NCI-H128 (cell line): Measurements from ENCODE around the gene CCT6A.
"Not testable (repeated sequence)": the region's sequence is repeated elsewhere in the genome, so short reads cannot be mapped to it uniquely, and the experiment has no call there.

Source experiments
- DNase-seq: peaks from one replicate; lab custom pipeline; 2025; ENCODE audit not compliant: unreplicated experiment; lab: John Stamatoyannopoulos, UW

Gene CCT6A

DNA sequence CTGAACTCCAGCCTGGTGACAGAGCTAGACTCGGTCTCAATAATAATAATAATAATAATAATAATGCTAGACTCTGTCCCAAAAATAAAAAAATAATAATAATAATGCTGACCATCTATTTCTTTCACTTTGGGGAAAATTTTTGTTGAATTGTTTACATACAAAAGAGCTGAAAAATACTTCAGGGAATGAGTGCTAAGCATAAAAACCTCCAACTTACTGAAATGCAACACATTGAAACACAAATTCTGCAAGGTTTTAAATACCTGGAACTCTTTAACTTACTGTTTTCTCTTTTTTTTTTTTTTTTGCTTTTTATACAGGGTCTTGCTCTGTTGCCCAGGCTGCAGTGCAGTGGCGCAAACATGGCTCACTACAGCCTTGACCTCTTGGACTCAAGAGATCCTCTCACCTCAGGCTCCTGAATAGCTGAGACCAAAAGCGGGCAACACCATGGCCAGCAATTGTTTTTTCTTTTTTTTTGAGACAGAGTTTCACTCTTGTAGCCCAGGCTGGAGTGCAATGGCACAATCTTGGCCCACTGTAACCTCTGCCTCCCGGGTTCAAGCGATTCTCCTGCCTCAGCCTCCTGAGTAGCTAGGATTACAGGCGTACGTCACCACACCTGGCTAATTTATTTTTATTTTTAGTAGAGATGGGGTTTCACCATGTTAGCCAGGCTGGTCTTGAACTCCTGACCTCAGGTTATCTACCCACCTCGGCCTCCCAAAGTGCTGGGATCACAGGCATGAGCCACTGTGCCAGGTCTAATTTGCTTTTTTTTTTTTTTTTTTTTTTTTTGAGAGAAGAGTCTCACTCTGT, 46.8 kb downstream of the CCT6A start:
- not testable (repeated sequence) for DNase-seq

DNA sequence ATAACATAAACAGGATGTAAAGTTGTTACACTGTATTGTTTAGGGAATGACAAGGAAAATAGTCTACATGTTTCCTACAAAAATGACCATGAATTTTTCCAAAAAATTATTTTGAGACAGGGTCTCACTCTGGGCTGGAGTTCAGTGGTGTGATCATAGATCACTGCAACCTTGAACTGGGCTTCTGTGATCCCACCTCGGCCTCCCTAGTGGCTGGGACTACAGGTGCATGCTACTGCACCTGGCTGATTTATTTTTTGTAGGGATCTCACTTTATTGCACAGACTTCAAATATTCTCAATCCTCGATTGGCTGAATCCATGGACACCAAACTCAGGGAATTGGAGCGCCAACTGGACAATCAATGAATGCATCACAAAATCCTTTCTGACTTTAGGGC, 48.1 kb downstream of the CCT6A start:
- no peak for DNase-seq

DNA sequence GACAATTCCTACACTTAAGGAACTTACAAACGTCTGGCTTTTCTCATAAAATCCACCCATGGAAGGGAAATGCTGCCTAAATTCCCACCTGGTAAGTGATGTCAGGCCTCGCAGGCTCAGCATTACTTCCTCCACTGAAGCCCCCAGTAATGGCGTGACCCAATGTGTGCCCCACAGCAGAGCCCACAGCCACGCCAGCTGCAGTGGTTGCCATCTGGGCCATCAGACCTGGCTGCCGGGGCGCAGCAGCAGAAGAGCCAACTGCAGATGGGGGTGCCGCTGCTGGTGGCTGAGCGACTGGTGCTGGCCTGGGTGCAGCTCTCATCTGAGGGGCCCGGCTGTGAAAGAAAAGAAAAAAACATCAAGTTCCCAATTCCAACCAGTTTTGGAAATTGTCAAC, 52.6 kb downstream of the CCT6A start:
- not testable (repeated sequence) for DNase-seq

DNA sequence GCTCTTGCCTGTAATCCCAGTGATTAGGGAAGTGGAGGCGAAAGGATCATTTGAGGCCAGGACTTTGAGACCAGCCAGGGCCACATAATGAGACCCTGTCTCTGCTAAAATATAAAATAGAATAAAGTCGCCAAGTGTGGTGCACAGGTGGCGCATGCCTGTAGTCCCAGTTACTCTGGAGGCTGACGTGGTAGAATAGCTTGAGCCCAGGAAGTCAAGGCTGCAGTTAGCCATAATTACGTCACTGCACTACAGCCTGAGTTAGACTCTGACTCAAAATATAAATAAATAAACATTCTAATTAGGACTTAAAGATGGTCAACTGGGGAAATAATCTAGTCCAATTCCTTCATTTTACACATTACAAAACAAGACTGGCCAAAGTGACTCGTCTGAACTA, 53.9 kb downstream of the CCT6A start:
- DNase-seq: no peak

DNA sequence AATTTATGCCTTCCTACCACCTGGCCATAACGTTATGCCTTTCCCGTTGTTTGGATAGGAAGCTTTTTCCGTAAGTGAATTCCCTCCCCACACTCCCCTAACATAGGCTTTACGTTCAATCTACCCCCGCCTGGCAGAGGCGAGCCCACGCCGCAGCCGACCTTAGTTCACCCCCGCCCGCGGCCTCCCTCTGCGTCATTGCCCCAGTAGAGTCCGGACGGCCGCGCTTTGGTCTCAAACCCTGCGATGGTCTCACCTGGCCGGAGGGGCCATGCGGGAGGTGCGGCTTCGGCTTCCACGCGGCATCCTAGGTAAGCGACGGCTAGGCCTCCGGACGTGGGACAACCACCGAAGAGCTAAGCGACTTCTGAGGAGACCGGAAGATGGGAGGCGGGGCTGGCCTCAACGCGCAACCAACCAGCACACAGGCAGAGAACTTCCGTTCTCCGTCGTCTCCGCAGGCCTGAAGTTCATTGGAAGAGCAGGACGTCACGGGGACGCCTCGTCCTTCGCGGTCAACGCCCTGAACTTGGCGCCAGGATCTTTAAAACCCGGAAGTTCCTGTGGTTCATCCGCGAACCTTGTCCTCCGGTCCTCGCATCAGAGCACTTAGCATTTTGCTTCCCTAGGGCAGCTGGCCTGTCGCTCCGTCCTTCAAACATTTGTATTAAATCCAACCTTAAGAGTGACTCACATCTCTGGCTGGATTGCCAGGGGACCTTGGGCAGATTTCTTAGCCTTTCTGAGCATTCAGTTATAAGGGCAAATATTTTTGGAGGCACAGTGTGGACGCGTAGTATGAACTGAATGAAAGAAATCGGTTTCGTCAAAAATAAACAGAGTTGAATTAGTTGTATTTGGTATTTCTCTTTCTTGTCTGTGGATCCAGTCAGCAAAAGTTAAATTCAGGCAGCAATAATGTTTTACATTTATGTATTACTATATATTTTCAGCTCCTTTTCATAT, 54.8 kb downstream of the CCT6A start, which contains the start of gene CHCHD2:
Gene CHCHD2 (minus strand): TSS at position 369 of the 966 bp plus-strand sequence. CDS start 63 bp downstream, at position 306.
- peak; percentile 98 for DNase-seq

DNA sequence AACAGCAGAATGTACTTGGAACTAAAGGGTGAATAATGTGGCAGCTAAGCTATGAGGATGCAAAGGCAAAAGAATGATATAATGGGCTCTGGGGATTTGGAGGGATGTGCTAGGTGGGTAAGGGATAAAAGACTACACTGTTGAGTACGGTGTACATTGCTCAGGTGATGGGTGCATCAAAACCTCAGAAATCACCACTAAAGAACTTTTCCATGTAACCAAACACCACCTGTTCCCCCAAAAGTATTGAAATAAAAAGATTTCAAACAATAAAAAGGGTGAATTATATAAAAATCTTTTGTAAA, 56.3 kb downstream of the CCT6A start:
- DNase-seq: no peak

DNA sequence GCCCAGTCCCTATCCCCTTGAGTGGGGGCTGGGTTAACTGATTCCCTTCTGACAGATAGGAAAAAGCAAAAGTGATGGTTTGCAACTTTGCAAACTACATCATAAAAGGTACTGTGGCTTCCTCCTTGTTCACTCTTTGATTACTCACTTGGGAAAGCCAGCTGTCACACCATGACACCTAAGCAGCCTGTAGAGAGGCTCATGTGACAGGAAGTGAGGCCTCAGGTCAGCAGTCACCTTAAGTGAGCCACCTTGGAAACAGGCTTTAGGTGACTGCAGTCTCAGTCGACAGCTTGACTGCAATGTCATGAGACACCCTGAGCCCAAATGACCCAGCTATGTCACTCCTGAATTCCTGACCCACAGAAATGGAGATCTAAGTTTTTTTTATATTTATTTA, 59.0 kb downstream of the CCT6A start:
- DNase-seq: no peak

DNA sequence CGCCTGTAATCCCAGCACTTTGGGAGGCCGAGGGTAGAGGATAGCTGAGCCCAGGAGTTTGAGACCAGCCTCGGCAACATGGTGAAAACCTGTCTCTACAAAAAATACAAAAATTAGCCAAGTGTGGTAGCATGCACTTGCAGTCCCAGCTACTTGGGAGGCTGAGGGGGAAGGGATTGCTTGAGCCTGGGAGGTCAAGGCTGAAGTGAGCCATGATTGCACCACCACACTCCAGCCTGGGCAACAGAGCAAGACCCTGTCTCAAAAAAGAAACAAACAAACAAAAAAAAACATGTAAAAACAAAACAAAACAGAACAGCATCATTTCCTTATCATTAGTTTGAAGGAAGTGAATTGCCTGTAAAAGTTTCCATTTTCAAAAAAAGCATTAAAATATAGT, 60.7 kb downstream of the CCT6A start:
- not testable (repeated sequence) for DNase-seq
